Hepatocyte (in vitro differentiated cells): Measurements from ENCODE around the gene PGAP2. TPM values are rescaled to one million over a fixed set of nuclear protein-coding genes. Genes with fewer than 3 reads are reported as not detected.
A peak's percentile ranks its signal among the peaks of the same experiment; 100 is the strongest.

Source experiments
- DNase-seq: peaks from one replicate; pipeline ENCODE4 v3.0.0-alpha.2; 2016; ENCODE audit warnings: low spot score
- H2AFZ ChIP-seq: fragments of 200-600 bp; sonication (generic); 2 replicates; pipeline ENCODE4 v1.6.0; 2016; ENCODE audit warnings: antibody characterized with exemption, mild to moderate bottlenecking
- H3K27ac ChIP-seq: fragments of 200-600 bp; sonication (generic); 2 replicates; pipeline ENCODE4 v1.5.1; 2016; ENCODE audit warnings: mild to moderate bottlenecking
- H3K27me3 ChIP-seq: fragments of 200-600 bp; sonication (generic); 2 replicates; pipeline ENCODE4 v1.6.1; 2016
- H3K36me3 ChIP-seq: fragments of 200-600 bp; sonication (generic); replicated peaks from 2 replicates; pipeline ENCODE4 v1.5.1; 2016; ENCODE audit warnings: low read depth; ENCODE audit not compliant: insufficient read depth
- H3K4me1 ChIP-seq: fragments of 200-600 bp; sonication (generic); 2 replicates; pipeline ENCODE4 v1.5.1; 2016; ENCODE audit warnings: mild to moderate bottlenecking, moderate library complexity; ENCODE audit not compliant: insufficient read depth
- H3K4me2 ChIP-seq: fragments of 200-600 bp; sonication (generic); 2 replicates; pipeline ENCODE4 v1.6.0; 2016
- H3K4me3 ChIP-seq: fragments of 200-600 bp; sonication (generic); 2 replicates; pipeline ENCODE4 v1.5.1; 2016; ENCODE audit warnings: mild to moderate bottlenecking
- H3K79me2 ChIP-seq: fragments of 200-600 bp; sonication (generic); 2 replicates; pipeline ENCODE4 v1.6.0; 2017; ENCODE audit warnings: mild to moderate bottlenecking
- H3K9me2 ChIP-seq: fragments of 200-600 bp; sonication (generic); replicated peaks from 2 replicates; pipeline ENCODE4 v1.6.0; 2017; ENCODE audit warnings: mild to moderate bottlenecking; ENCODE audit not compliant: insufficient read depth
- H3K9me3 ChIP-seq: fragments of 200-600 bp; sonication (generic); 2 replicates; pipeline ENCODE4 v1.5.1; 2016; ENCODE audit warnings: low read depth, mild to moderate bottlenecking
- H4K20me1 ChIP-seq: fragments of 200-600 bp; sonication (generic); 2 replicates; pipeline ENCODE4 v1.6.0; 2016; ENCODE audit warnings: mild to moderate bottlenecking; ENCODE audit not compliant: insufficient read depth, poor library complexity, severe bottlenecking
- EZH2 ChIP-seq: fragments of 200-600 bp; sonication (generic); IDR thresholded peaks from 2 replicates; pipeline ENCODE4 v1.6.1; 2016; ENCODE audit warnings: antibody characterized with exemption, mild to moderate bottlenecking, borderline replicate concordance
- EZH2phosphoT487 ChIP-seq: fragments of 200-600 bp; sonication (generic); IDR thresholded peaks from one replicate; pipeline ENCODE4 v1.6.1; 2018; ENCODE audit warnings: antibody characterized with exemption, mild to moderate bottlenecking, low read depth, moderate library complexity; ENCODE audit not compliant: unreplicated experiment, severe bottlenecking
- WGBS: methylation state at CpG from one replicate; pipeline ENCODE4 v1.1.6; 2016; ENCODE audit warnings: low lambda C conversion rate; ENCODE audit errors: missing lambda C conversion rate; 5-methylcytosine and 5-hydroxymethylcytosine counted together
- polyA plus RNA-seq: library from polyadenylated mRNA; unstranded; fragments of >200 nt; fragmentation: Nextera tagmentation; extraction: Ambion mirVana; gene quantifications from 2 replicates; pipeline ENCODE4 v1.2.1, GENCODE V29; 2016
- small RNA-seq: library from RNA; depleted of rRNA; stranded (forward); fragments of <200 nt; gene quantifications from one replicate; pipeline ENCODE3, GENCODE V24; 2014
- total RNA-seq: library from RNA; depleted of rRNA; stranded (reverse); fragments of >200 nt; gene quantifications from 2 replicates; pipeline ENCODE4 v1.2.3, GENCODE V29; 2014
- TF ChIP-seq, protein P1 (sequence below): fragments of 200-600 bp; sonication (generic); IDR thresholded peaks from 2 replicates; pipeline ENCODE4 v1.5.1; 2016; ENCODE audit warnings: antibody characterized with exemption, mild to moderate bottlenecking; ENCODE audit not compliant: poor library complexity

Gene PGAP2
- total and polyA plus RNA-seq, 2 experiments from 2014 or later, result 20.3 to 37.6 TPM

- Histone ChIP-seq H3K4me1 (peaks cover 24% of the 10 kb centered on the region), H3K27ac (peak overlapping the region; percentile 26)
Measured at GRCh38 chr11:3866836-3867208, 58.5 kb downstream of the PGAP2 start.

GRCh38 chr11:3867209-3868091 is 59.1 kb downstream of the PGAP2 start:
- Histone ChIP-seq H4K20me1 (no peaks in the 10 kb centered on the region), H3K4me1 (peaks cover 24% of the 10 kb centered on the region), H3K9me3 (no peaks in the 10 kb centered on the region), H2AFZ (no peak overlapping the region), H3K4me2 (peak overlapping the region; percentile 47), H3K27me3 (no peaks in the 10 kb centered on the region), H3K79me2 (peaks cover 77% of the 10 kb centered on the region), H3K4me3 (no peak overlapping the region), H3K9me2 (no peaks in the 10 kb centered on the region), H3K27ac (peak overlapping the region; percentile 26), H3K36me3 (no peaks in the 10 kb centered on the region)
- TF ChIP-seq, protein P1, sequence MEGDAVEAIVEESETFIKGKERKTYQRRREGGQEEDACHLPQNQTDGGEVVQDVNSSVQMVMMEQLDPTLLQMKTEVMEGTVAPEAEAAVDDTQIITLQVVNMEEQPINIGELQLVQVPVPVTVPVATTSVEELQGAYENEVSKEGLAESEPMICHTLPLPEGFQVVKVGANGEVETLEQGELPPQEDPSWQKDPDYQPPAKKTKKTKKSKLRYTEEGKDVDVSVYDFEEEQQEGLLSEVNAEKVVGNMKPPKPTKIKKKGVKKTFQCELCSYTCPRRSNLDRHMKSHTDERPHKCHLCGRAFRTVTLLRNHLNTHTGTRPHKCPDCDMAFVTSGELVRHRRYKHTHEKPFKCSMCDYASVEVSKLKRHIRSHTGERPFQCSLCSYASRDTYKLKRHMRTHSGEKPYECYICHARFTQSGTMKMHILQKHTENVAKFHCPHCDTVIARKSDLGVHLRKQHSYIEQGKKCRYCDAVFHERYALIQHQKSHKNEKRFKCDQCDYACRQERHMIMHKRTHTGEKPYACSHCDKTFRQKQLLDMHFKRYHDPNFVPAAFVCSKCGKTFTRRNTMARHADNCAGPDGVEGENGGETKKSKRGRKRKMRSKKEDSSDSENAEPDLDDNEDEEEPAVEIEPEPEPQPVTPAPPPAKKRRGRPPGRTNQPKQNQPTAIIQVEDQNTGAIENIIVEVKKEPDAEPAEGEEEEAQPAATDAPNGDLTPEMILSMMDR, result no peak
- TF ChIP-seq EZH2 (no peak), EZH2phosphoT487 (no peak)
- WGBS, result 28% methylated on average over 6 of the region's 6 CpGs
- DNase-seq, result peak; percentile 39

More at GRCh38 chr11:3866836-3867208, 58.5 kb downstream of the PGAP2 start:
- TF ChIP-seq EZH2 (no peak), EZH2phosphoT487 (no peak)
- TF ChIP-seq, protein P1, result no peak
- H3K9me3 ChIP-seq, result no peaks in the 10 kb centered on the region
- peaks cover 79% of the 10 kb centered on the region for H3K79me2 ChIP-seq
- no peaks in the 10 kb centered on the region for H3K9me2 ChIP-seq
- H3K36me3 ChIP-seq, result no peaks in the 10 kb centered on the region
- no peak for DNase-seq
- H4K20me1 ChIP-seq, result no peaks in the 10 kb centered on the region
- no peak overlapping the region for H2AFZ ChIP-seq
- H3K4me3 ChIP-seq, result no peak overlapping the region
- no peaks in the 10 kb centered on the region for H3K27me3 ChIP-seq
- H3K4me2 ChIP-seq, result no peak overlapping the region

- Histone ChIP-seq H3K27ac (no peak overlapping the region), H3K4me1 (peaks cover 19% of the 10 kb centered on the region), H3K9me2 (no peaks in the 10 kb centered on the region), H3K79me2 (peaks cover 74% of the 10 kb centered on the region), H4K20me1 (no peaks in the 10 kb centered on the region), H3K4me3 (no peak overlapping the region), H3K27me3 (no peaks in the 10 kb centered on the region), H3K4me2 (no peak overlapping the region), H2AFZ (no peak overlapping the region), H3K9me3 (no peaks in the 10 kb centered on the region), H3K36me3 (no peaks in the 10 kb centered on the region)
- DNase-seq, result no peak
- TF ChIP-seq EZH2phosphoT487 (no peak), EZH2 (no peak)
- TF ChIP-seq, protein P1, result no peak
- WGBS, result 100% methylated on average over 2 of the region's 2 CpGs
Measured at GRCh38 chr11:3873712-3874349, 65.5 kb downstream of the PGAP2 start.

Small RNA genes lying within 50 kb of the gene (small RNA-seq; reads per million reads assigned to genes)
- gene RNU7-50P, result not detected

Other genes starting within 250 kb of the PGAP2 start
- 2.3 and 6.3 TPM in 2 replicates for gene ART5, start 166.6 kb upstream of the PGAP2 start, total RNA-seq
- 12.4 and 19.3 TPM in 2 replicates for gene ART5, start 166.6 kb upstream of the PGAP2 start, polyA plus RNA-seq
- not detected in 2 replicates for gene ART1, start 163.4 kb upstream of the PGAP2 start, total RNA-seq
- not detected in 2 replicates for gene ART1, start 163.4 kb upstream of the PGAP2 start, polyA plus RNA-seq
- gene CHRNA10, start 137.2 kb upstream of the PGAP2 start, total RNA-seq, result 0.64 TPM in 1 of 2 replicates, not detected in the other
- gene CHRNA10, start 137.2 kb upstream of the PGAP2 start, polyA plus RNA-seq, result 0.53 and 1.6 TPM in 2 replicates
- gene NUP98, start 11.0 kb upstream of the PGAP2 start, total RNA-seq, result 81.4 and 95.9 TPM in 2 replicates
- gene NUP98, start 11.0 kb upstream of the PGAP2 start, polyA plus RNA-seq, result 22.7 and 23.6 TPM in 2 replicates
- gene RHOG, start 32.4 kb downstream of the PGAP2 start, total RNA-seq, result 18.0 and 18.4 TPM in 2 replicates
- 36.9 and 44.4 TPM in 2 replicates for gene RHOG, start 32.4 kb downstream of the PGAP2 start, polyA plus RNA-seq
- 19.6 and 20.1 TPM in 2 replicates for gene STIM1, start 47.1 kb downstream of the PGAP2 start, total RNA-seq
- 14.7 and 18.5 TPM in 2 replicates for gene STIM1, start 47.1 kb downstream of the PGAP2 start, polyA plus RNA-seq